A673 (cell line): ENCODE results near the gene TMPRSS2. TPM values are rescaled to one million over a fixed set of nuclear protein-coding genes. Genes with fewer than 3 reads are reported as not detected.

ENCODE experiments used
- BruUV-seq: library from RNA; stranded (reverse); fragments of 400-500 nt; replicated peaks from 2 replicates; lab custom pipeline; 2021; lab: Mats Ljungman, UMichigan
- CTCF ChIA-PET: fragments of 300-600 bp; sonication (Branson Sonifier 250); formaldehyde crosslinking; loops from one replicate; lab custom pipeline; 2022; ENCODE audit warnings: antibody characterized with exemption; lab: Charles Lee
- POLR2A ChIA-PET: fragments of 300-600 bp; sonication (Branson Sonifier 250); formaldehyde crosslinking; loops from one replicate; lab custom pipeline; 2022; ENCODE audit warnings: antibody characterized with exemption; ENCODE audit not compliant: low non-redundant PET; lab: Charles Lee
- DNase-seq: peaks from one replicate; pipeline ENCODE4 v3.0.0-alpha.2; 2015; ENCODE audit warnings: low spot score
- H3K27ac ChIP-seq: fragments of 200-600 bp; sonication (generic); 2 replicates; pipeline ENCODE4 v1.5.1; 2016; ENCODE audit warnings: mixed run types, low read depth, mild to moderate bottlenecking, mixed read lengths, antibody characterized with exemption, low read length; ENCODE audit not compliant: poor library complexity, severe bottlenecking
- H3K27me3 ChIP-seq: fragments of 200-600 bp; sonication (generic); replicated peaks from 2 replicates; pipeline ENCODE4 v1.6.1; 2017; ENCODE audit warnings: mixed run types, low read depth, mild to moderate bottlenecking, mixed read lengths, antibody characterized with exemption, low read length; ENCODE audit not compliant: insufficient read depth, poor library complexity
- H3K36me3 ChIP-seq: fragments of 200-600 bp; sonication (generic); 2 replicates; pipeline ENCODE4 v1.6.1; 2016; ENCODE audit warnings: mixed run types, mild to moderate bottlenecking, mixed read lengths, antibody characterized with exemption, low read length; ENCODE audit not compliant: insufficient read depth, poor library complexity, severe bottlenecking
- H3K4me1 ChIP-seq: fragments of 200-600 bp; sonication (generic); 2 replicates; pipeline ENCODE4 v1.6.1; 2017; ENCODE audit warnings: mixed run types, mild to moderate bottlenecking, mixed read lengths, antibody characterized with exemption, low read length; ENCODE audit not compliant: insufficient read depth, poor library complexity, severe bottlenecking
- H3K4me3 ChIP-seq: fragments of 200-600 bp; sonication (generic); 2 replicates; pipeline ENCODE4 v1.5.1; 2016; ENCODE audit warnings: low read depth, mixed run types, mild to moderate bottlenecking, mixed read lengths, low read length; ENCODE audit not compliant: poor library complexity, severe bottlenecking
- H3K9me3 ChIP-seq: fragments of 200-600 bp; sonication (generic); 2 replicates; pipeline ENCODE4 v1.6.1; 2016; ENCODE audit warnings: mixed run types, low read depth, mild to moderate bottlenecking, mixed read lengths, antibody characterized with exemption, low read length; ENCODE audit not compliant: poor library complexity, severe bottlenecking
- EZH2 ChIP-seq: fragments of 200-600 bp; sonication (generic); IDR thresholded peaks from 2 replicates; pipeline ENCODE4 v1.6.1; 2017; ENCODE audit warnings: borderline replicate concordance, low read depth, mild to moderate bottlenecking, mixed read lengths, antibody characterized with exemption, low read length; ENCODE audit not compliant: poor library complexity, severe bottlenecking
- intact Hi-C: fragments of 100-400 bp; cut with micrococcal nuclease; formaldehyde crosslinking; loops from one replicate; pipeline ENCODE4 v1.10.0; 2022; ENCODE audit not compliant: unreplicated experiment
- total RNA-seq: library from RNA; stranded (reverse); gene quantifications from 2 replicates; pipeline ENCODE4 v1.2.3, GENCODE V29; 2021
- TF ChIP-seq, protein P1 (sequence below): fragments of 300-800, 200-600 bp; sonication (generic); conservative IDR thresholded peaks from 2 replicates; pipeline ENCODE4 v1.5.1; 2017; ENCODE audit warnings: low read depth, mild to moderate bottlenecking, antibody characterized with exemption, low read length, moderate library complexity, mixed read lengths

Gene TMPRSS2
- total RNA-seq, 1 experiment from 2014 or later, result not detected

DNA sequence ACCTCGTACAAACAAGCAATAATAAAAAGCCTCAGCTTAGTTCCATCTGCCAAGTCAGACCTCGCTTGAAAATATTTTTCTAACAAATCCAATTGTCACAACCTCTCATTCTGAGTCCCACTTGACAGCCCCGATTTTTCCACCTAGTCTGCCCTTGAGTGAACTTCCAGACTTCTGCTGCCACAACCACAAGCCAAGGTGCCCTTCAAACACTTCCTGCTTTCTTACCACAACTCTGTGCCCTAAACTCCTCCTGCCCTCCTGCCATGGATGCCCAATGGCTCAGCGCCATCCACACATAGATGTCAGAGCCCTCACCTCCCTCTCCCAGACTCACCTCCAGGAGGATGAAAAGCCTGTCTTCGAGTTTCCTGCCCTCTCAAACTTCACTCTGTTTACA, 3.9 kb downstream of the TMPRSS2 start:
- BruUV-seq, result no TSS peak
- POLR2A ChIA-PET, result no interaction called here
- Histone ChIP-seq H3K27me3 (peaks cover 45% of the 10 kb centered on the region), H3K4me3 (no peak overlapping the region), H3K4me1 (no peaks in the 10 kb centered on the region), H3K27ac (no peak overlapping the region), H3K9me3 (no peaks in the 10 kb centered on the region), H3K36me3 (no peaks in the 10 kb centered on the region)
- intact Hi-C loops, result no loop called here
- no peak for DNase-seq
- TF ChIP-seq EZH2, result no peak
- TF ChIP-seq, protein P1, sequence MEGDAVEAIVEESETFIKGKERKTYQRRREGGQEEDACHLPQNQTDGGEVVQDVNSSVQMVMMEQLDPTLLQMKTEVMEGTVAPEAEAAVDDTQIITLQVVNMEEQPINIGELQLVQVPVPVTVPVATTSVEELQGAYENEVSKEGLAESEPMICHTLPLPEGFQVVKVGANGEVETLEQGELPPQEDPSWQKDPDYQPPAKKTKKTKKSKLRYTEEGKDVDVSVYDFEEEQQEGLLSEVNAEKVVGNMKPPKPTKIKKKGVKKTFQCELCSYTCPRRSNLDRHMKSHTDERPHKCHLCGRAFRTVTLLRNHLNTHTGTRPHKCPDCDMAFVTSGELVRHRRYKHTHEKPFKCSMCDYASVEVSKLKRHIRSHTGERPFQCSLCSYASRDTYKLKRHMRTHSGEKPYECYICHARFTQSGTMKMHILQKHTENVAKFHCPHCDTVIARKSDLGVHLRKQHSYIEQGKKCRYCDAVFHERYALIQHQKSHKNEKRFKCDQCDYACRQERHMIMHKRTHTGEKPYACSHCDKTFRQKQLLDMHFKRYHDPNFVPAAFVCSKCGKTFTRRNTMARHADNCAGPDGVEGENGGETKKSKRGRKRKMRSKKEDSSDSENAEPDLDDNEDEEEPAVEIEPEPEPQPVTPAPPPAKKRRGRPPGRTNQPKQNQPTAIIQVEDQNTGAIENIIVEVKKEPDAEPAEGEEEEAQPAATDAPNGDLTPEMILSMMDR, result no peak
- CTCF ChIA-PET, result no interaction called here

DNA sequence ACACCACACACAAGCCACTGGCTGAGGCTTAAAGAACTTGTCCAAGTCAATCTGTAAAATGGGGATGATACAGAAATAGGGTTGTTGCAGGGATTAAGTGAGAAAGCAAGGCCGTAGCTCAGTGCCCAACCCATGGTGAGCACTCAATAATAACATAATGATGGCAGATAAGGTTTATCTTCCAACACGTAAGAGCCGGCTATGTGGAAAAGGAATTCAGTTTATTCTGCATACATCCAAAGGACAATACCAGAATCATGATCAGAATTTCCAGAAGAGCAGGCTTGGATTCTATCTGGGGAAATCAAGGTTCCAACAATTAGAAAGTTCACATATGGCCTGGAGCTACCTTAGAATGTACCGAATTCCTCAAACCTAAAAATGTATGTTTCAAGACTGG, 4.6 kb downstream of the TMPRSS2 start:
- TF ChIP-seq EZH2, result no peak
- TF ChIP-seq, protein P1, result no peak
- Histone ChIP-seq H3K4me1 (no peaks in the 10 kb centered on the region), H3K27ac (no peak overlapping the region), H3K36me3 (no peaks in the 10 kb centered on the region), H3K9me3 (no peaks in the 10 kb centered on the region), H3K4me3 (no peak overlapping the region), H3K27me3 (peaks cover 38% of the 10 kb centered on the region)
- ChIA-PET POLR2A (no interaction called here), CTCF (no interaction called here)
- intact Hi-C loops, result no loop called here
- DNase-seq, result no peak
- BruUV-seq, result no TSS peak

DNA sequence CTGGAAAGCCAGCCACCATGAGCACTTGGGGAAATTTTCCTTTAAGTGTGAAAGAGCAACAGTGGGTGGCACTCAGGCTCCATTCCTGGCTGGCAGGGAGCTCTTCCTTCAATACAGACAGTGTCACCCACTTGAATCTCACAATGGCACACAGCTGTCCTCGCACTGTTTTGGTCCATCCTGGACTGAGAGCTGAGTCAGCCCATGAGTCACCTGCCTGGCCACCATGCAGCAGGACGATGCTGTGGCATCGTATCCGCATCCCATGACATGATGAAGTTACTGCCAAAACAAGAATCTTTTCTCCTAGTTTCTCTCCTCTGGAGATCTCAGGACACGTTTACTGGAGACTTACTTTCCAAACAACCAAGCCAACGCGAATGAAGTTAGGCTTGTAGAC, 6.0 kb downstream of the TMPRSS2 start:
- Histone ChIP-seq H3K4me3 (no peak overlapping the region), H3K4me1 (no peaks in the 10 kb centered on the region), H3K9me3 (no peaks in the 10 kb centered on the region), H3K27ac (no peak overlapping the region), H3K36me3 (no peaks in the 10 kb centered on the region), H3K27me3 (peaks cover 24% of the 10 kb centered on the region)
- TF ChIP-seq, protein P1, result no peak
- TF ChIP-seq EZH2, result no peak
- CTCF ChIA-PET, result no interaction called here
- no peak for DNase-seq
- no TSS peak for BruUV-seq
- POLR2A ChIA-PET, result no interaction called here
- intact Hi-C loops, result no loop called here
